ENCODE results near the gene CDC37.

- TF ChIP-seq, protein P1, sequence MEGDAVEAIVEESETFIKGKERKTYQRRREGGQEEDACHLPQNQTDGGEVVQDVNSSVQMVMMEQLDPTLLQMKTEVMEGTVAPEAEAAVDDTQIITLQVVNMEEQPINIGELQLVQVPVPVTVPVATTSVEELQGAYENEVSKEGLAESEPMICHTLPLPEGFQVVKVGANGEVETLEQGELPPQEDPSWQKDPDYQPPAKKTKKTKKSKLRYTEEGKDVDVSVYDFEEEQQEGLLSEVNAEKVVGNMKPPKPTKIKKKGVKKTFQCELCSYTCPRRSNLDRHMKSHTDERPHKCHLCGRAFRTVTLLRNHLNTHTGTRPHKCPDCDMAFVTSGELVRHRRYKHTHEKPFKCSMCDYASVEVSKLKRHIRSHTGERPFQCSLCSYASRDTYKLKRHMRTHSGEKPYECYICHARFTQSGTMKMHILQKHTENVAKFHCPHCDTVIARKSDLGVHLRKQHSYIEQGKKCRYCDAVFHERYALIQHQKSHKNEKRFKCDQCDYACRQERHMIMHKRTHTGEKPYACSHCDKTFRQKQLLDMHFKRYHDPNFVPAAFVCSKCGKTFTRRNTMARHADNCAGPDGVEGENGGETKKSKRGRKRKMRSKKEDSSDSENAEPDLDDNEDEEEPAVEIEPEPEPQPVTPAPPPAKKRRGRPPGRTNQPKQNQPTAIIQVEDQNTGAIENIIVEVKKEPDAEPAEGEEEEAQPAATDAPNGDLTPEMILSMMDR (IDR thresholded peaks at IDR 0.05; ENCODE audit: poor library complexity), result no peak
- no peak for TF ChIP-seq EZH2 (IDR thresholded peaks at IDR 0.05; ENCODE audit: borderline replicate concordance)
- TF ChIP-seq EZH2phosphoT487 (IDR thresholded peaks at IDR 0.05; ENCODE audit: low read depth, severe bottlenecking, unreplicated experiment), result no peak
Observed at GRCh38 chr19:10365518-10365917, 37.8 kb downstream of the CDC37 start.
